ENCODE measurements around the gene ATXN1. TPM values are rescaled to one million over a fixed set of nuclear protein-coding genes. Genes with fewer than 3 reads are reported as not detected.

Gene ATXN1
- polyA plus RNA-seq, 2 of the 4 experiments (the other 2 are of a cell fraction), result 2.9 to 8.3 TPM

- no peaks in the 10 kb centered on the region for H3K9me3 ChIP-seq
- H3K4me3 ChIP-seq, result no peak overlapping the region
- WGBS (ENCODE audit: missing lambda C conversion rate), result 49% methylated on average over 4 of the region's 4 CpGs
- peak overlapping the region; percentile 43 for H3K4me2 ChIP-seq
- DNase-seq (ENCODE audit: low read depth in 1 of 2, low spot score in 1 of 2) (peak in 1 of 2 experiments; percentile 17), ATAC-seq (peak in 1 of 2 experiments; percentile 72; a peak in 3 of 6 replicates), FAIRE-seq (no peak)
- POLR2A ChIA-PET, result no interaction called here
- CTCF ChIA-PET, result no interaction called here
- H3K27ac ChIP-seq, result peak overlapping the region; percentile 5 to 65; a peak in 5 of 6 replicates
- TF ChIP-seq RAD21 (conservative IDR thresholded peaks at IDR 0.05 in 1 of 2, IDR thresholded peaks at IDR 0.05 in 1 of 2) (no peak), KDM5A (IDR thresholded peaks at IDR 0.05) (no peak), HOXA7 (CRISPR knock-in tag; IDR thresholded peaks at IDR 0.05) (no peak), ZSCAN20 (CRISPR knock-in tag; IDR thresholded peaks at IDR 0.05) (no peak), HEYL (CRISPR knock-in tag; IDR thresholded peaks at IDR 0.05) (no peak), HOXB5 (CRISPR knock-in tag; IDR thresholded peaks at IDR 0.05) (no peak), CEBPB (IDR thresholded peaks at IDR 0.05) (no peak), USF2 (IDR thresholded peaks at IDR 0.05) (no peak), NFE2L2 (conservative IDR thresholded peaks at IDR 0.05; ENCODE audit: low read length) (no peak), ZC3H11A (IDR thresholded peaks at IDR 0.05) (no peak)
- TF ChIP-seq, protein P1, sequence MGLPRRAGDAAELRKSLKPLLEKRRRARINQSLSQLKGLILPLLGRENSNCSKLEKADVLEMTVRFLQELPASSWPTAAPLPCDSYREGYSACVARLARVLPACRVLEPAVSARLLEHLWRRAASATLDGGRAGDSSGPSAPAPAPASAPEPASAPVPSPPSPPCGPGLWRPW (IDR thresholded peaks at IDR 0.05), result no peak
- peaks cover 54% of the 10 kb centered on the region for H3K4me1 ChIP-seq
These were observed 86.4 kb downstream of the ATXN1 start for GRCh38 chr6:16674801-16675392.

DNA sequence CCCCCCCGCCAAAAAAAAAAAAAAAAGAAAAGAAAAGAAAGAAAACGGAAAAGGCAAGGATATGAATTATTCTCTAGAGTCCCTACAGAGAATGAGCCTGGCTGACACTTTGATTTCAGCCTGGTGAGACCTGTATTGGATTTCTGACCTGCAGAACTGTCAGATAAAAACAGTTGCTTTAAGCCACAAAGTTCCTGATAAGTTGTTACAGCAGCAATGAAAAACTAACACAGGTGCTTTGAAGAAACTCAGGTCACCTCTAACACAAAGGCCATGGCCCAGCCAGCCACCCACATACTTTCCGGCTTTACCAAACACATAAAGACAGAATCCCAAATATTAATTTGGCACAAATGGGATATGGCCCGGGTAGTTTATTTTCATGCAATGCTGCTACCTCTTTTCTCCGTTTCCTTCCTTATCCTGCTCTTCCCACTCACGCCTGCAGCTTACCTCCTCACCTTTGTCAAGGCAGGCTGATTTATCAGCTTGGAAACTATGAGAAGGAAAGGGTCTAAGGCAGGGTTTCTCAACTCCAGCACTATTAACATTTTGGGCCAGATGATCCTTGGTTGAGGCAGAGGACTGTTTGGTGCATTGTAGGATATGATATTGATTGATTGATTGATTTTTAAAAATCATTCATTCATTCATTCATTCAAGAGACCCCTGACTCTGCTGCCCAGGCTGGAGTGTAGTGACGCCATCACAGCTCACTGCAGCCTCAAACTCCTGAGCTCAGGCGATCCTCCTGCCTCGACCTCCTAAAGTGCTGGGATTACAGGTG, 88.1 kb downstream of the ATXN1 start:
- CTCF ChIA-PET, result interaction anchor here (0.6 to 0.9 kb wide), 3 partner anchors 21 to 90 kb away, joined by 3 to 4 read pairs (median 4); no protein-coding TSS in a partner anchor
- Histone ChIP-seq H3K9me3 (no peaks in the 10 kb centered on the region), H3K4me2 (no peak overlapping the region), H3K27ac (no peak overlapping the region), H3K4me3 (no peak overlapping the region), H3K4me1 (peaks cover 68% of the 10 kb centered on the region)
- DNase-seq (ENCODE audit: low read depth in 1 of 2, low spot score in 1 of 2) (no peak), FAIRE-seq (no peak), ATAC-seq (no peak)
- no peak for TF ChIP-seq MAX (IDR thresholded peaks at IDR 0.05)
- TF ChIP-seq, protein P2, sequence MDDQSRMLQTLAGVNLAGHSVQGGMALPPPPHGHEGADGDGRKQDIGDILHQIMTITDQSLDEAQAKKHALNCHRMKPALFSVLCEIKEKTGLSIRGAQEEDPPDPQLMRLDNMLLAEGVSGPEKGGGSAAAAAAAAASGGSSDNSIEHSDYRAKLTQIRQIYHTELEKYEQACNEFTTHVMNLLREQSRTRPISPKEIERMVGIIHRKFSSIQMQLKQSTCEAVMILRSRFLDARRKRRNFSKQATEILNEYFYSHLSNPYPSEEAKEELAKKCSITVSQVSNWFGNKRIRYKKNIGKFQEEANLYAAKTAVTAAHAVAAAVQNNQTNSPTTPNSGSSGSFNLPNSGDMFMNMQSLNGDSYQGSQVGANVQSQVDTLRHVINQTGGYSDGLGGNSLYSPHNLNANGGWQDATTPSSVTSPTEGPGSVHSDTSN (IDR thresholded peaks at IDR 0.05), result no peak
- TF ChIP-seq FOSB (CRISPR knock-in tag; IDR thresholded peaks at IDR 0.05), result no peak
- TF ChIP-seq SMC3 (IDR thresholded peaks at IDR 0.05), result no peak
- WGBS (ENCODE audit: missing lambda C conversion rate), result 90% methylated on average over 9 of the region's 9 CpGs
- POLR2A ChIA-PET, result no interaction called here

GRCh38 chr6:16671302-16672289, 89.7 kb downstream of the ATXN1 start:
- WGBS (ENCODE audit: missing lambda C conversion rate), result 73% methylated on average over 6 of the region's 6 CpGs
- Histone ChIP-seq H3K27ac (no peak overlapping the region; a peak in 1 of 6 replicates), H3K9me3 (no peaks in the 10 kb centered on the region), H3K4me2 (no peak overlapping the region), H3K4me3 (no peak overlapping the region), H3K4me1 (peaks cover 60% of the 10 kb centered on the region)
- POLR2A ChIA-PET, result no interaction called here
- DNase-seq (ENCODE audit: low read depth in 1 of 2, low spot score in 1 of 2) (no peak), ATAC-seq (no peak), FAIRE-seq (no peak)
- CTCF ChIA-PET, result no interaction called here
- no peak for TF ChIP-seq HOXB5 (CRISPR knock-in tag; IDR thresholded peaks at IDR 0.05)
- TF ChIP-seq ZFP36 (IDR thresholded peaks at IDR 0.05; ENCODE audit: borderline replicate concordance, partially characterized antibody), result no peak
- no peak for TF ChIP-seq RNF2 (IDR thresholded peaks at IDR 0.05; ENCODE audit: borderline replicate concordance, low read depth)
- TF ChIP-seq FOXS1 (CRISPR knock-in tag; IDR thresholded peaks at IDR 0.05), result no peak
- TF ChIP-seq RFX5 (IDR thresholded peaks at IDR 0.05), result no peak
- no peak for TF ChIP-seq HEYL (CRISPR knock-in tag; IDR thresholded peaks at IDR 0.05)
- no peak for TF ChIP-seq SREBF2 (IDR thresholded peaks at IDR 0.05)
- no peak for TF ChIP-seq CEBPB (IDR thresholded peaks at IDR 0.05)
- no peak for TF ChIP-seq TFCP2L1 (CRISPR knock-in tag; IDR thresholded peaks at IDR 0.05)
- TF ChIP-seq RCOR1 (IDR thresholded peaks at IDR 0.05; ENCODE audit: low read depth, low read length), result no peak
- no peak for TF ChIP-seq MAFK (IDR thresholded peaks at IDR 0.05; ENCODE audit: partially characterized antibody)
- no peak for TF ChIP-seq KDM1A (IDR thresholded peaks at IDR 0.05; ENCODE audit: low read depth)
- no peak for TF ChIP-seq ZC3H11A (IDR thresholded peaks at IDR 0.05)
- TF ChIP-seq, protein P3, sequence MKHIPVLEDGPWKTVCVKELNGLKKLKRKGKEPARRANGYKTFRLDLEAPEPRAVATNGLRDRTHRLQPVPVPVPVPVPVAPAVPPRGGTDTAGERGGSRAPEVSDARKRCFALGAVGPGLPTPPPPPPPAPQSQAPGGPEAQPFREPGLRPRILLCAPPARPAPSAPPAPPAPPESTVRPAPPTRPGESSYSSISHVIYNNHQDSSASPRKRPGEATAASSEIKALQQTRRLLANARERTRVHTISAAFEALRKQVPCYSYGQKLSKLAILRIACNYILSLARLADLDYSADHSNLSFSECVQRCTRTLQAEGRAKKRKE (CRISPR knock-in tag; IDR thresholded peaks at IDR 0.05; ENCODE audit: low read depth), result no peak
- TF ChIP-seq, protein P1 (IDR thresholded peaks at IDR 0.05), result no peak
- TF ChIP-seq RARB (CRISPR knock-in tag; IDR thresholded peaks at IDR 0.05), result no peak
- TF ChIP-seq EHF (CRISPR knock-in tag; IDR thresholded peaks at IDR 0.05), result no peak
